ENCODE results near the gene PLN. TPM values are rescaled to one million over a fixed set of nuclear protein-coding genes. Genes with fewer than 3 reads are reported as not detected.

Gene PLN
- total RNA-seq: 2,070 TPM
- long read RNA-seq, transcript PLN-201 (2 exons, 2,001 nt): major isoform, 2,762 of 2,911 reads
- long read RNA-seq, partial matches to known transcripts: 0 of 2,911 reads
- long read RNA-seq, other reads (novel, unspliced or antisense): 149 of 2,911 reads

GRCh38 chr6:118548136-118548535 is at the start of gene PLN:
Gene PLN (plus strand): TSS chr6:118548296. CDS start chr6:118558922, 10,626 bp downstream.
- DNase-seq (ENCODE audit: low spot score): no peak
- intact Hi-C loops (cut with DNase I): loop anchor here (5.0 kb wide), 2 partner anchors 36 to 261 kb away; no protein-coding TSS in a partner anchor

- intact Hi-C loops (cut with DNase I): no loop called here
- no peak for DNase-seq (ENCODE audit: low spot score)
Observed at GRCh38 chr6:118500130-118501015, 47.7 kb upstream of the PLN start.

- intact Hi-C loops (cut with DNase I): no loop called here
Observed at GRCh38 chr6:118501099-118501498, 47.0 kb upstream of the PLN start.

GRCh38 chr6:118501765-118502164 is 46.3 kb upstream of the PLN start:
- intact Hi-C loops (cut with DNase I): no loop called here
- no peak for DNase-seq (ENCODE audit: low spot score)

More at GRCh38 chr6:118501099-118501498, 47.0 kb upstream of the PLN start:
- DNase-seq (ENCODE audit: low spot score): no peak

- intact Hi-C loops (cut with DNase I): no loop called here
- DNase-seq (ENCODE audit: low spot score): no peak
Observed at GRCh38 chr6:118502169-118502568, 45.9 kb upstream of the PLN start.

- intact Hi-C loops (cut with DNase I): loop anchor here (2.0 kb wide), 1 partner anchor 132 kb away; no protein-coding TSS in a partner anchor
Observed at GRCh38 chr6:118504611-118505010, 43.5 kb upstream of the PLN start.

GRCh38 chr6:118505656-118506055 is 42.4 kb upstream of the PLN start:
- intact Hi-C loops (cut with DNase I): loop anchor here (2.0 kb wide), 1 partner anchor 133 kb away; no protein-coding TSS in a partner anchor
- no peak for DNase-seq (ENCODE audit: low spot score)

More at GRCh38 chr6:118504611-118505010, 43.5 kb upstream of the PLN start:
- DNase-seq (ENCODE audit: low spot score): no peak

GRCh38 chr6:118506071-118506638 is 41.9 kb upstream of the PLN start:
- DNase-seq (ENCODE audit: low spot score): no peak

GRCh38 chr6:118507636-118508035 is 40.5 kb upstream of the PLN start:
- intact Hi-C loops (cut with DNase I): no loop called here

More at GRCh38 chr6:118506071-118506638, 41.9 kb upstream of the PLN start:
- intact Hi-C loops (cut with DNase I): no loop called here

GRCh38 chr6:118509009-118509617 is 39.0 kb upstream of the PLN start:
- no peak for DNase-seq (ENCODE audit: low spot score)
- intact Hi-C loops (cut with DNase I): loop anchor here (1.0 kb wide), 1 partner anchor 224 kb away; no protein-coding TSS in a partner anchor

More at GRCh38 chr6:118507636-118508035, 40.5 kb upstream of the PLN start:
- no peak for DNase-seq (ENCODE audit: low spot score)

GRCh38 chr6:118511930-118512715 is 36.0 kb upstream of the PLN start:
- no peak for DNase-seq (ENCODE audit: low spot score)
- intact Hi-C loops (cut with DNase I): loop anchor here (5.0 kb wide), 1 partner anchor 35 kb away; the partner anchor contains the start of gene PLN

- intact Hi-C loops (cut with DNase I): loop anchor here (5.0 kb wide), 1 partner anchor 33 kb away; the partner anchor contains the start of gene PLN
- DNase-seq (ENCODE audit: low spot score): peak; percentile 77
Observed at GRCh38 chr6:118514689-118515088, 33.4 kb upstream of the PLN start.

- DNase-seq (ENCODE audit: low spot score): no peak
- intact Hi-C loops (cut with DNase I): no loop called here
Observed at GRCh38 chr6:118522422-118522821, 25.7 kb upstream of the PLN start.

- no peak for DNase-seq (ENCODE audit: low spot score)
- intact Hi-C loops (cut with DNase I): no loop called here
Observed at GRCh38 chr6:118523216-118523615, 24.9 kb upstream of the PLN start.

GRCh38 chr6:118524686-118525085 is 23.4 kb upstream of the PLN start:
- DNase-seq (ENCODE audit: low spot score): no peak
- intact Hi-C loops (cut with DNase I): no loop called here

GRCh38 chr6:118525913-118526780 is 21.9 kb upstream of the PLN start:
- intact Hi-C loops (cut with DNase I): no loop called here
- DNase-seq (ENCODE audit: low spot score): no peak

GRCh38 chr6:118528129-118528528 is 20.0 kb upstream of the PLN start:
- intact Hi-C loops (cut with DNase I): no loop called here
- no peak for DNase-seq (ENCODE audit: low spot score)

- no peak for DNase-seq (ENCODE audit: low spot score)
- intact Hi-C loops (cut with DNase I): no loop called here
Observed at GRCh38 chr6:118529756-118530155, 18.3 kb upstream of the PLN start.

Data from cardiac septum (tissue), 1 donor.